SKM-1 treated with dmso at 0.1 percent for 144 hours (cell line): ENCODE results near the gene BICC1.
"Not testable (repeated sequence)": the region's sequence is repeated elsewhere in the genome, so short reads cannot be mapped to it uniquely, and the experiment has no call there.

Experiments used
- DNase-seq: peaks from one replicate; lab custom pipeline; 2025; ENCODE audit not compliant: unreplicated experiment; lab: John Stamatoyannopoulos, UW

Gene BICC1

GRCh38 chr10:58590152-58590840 is 77.6 kb downstream of the BICC1 start:
- no peak for DNase-seq

GRCh38 chr10:58590924-58591323 is 78.3 kb downstream of the BICC1 start:
- DNase-seq, result no peak

- peak; percentile 58 for DNase-seq
These were observed 80.3 kb downstream of the BICC1 start for GRCh38 chr10:58593008-58593407.

GRCh38 chr10:58597211-58597610 is 84.5 kb downstream of the BICC1 start:
- DNase-seq, result not testable (repeated sequence)

DNA sequence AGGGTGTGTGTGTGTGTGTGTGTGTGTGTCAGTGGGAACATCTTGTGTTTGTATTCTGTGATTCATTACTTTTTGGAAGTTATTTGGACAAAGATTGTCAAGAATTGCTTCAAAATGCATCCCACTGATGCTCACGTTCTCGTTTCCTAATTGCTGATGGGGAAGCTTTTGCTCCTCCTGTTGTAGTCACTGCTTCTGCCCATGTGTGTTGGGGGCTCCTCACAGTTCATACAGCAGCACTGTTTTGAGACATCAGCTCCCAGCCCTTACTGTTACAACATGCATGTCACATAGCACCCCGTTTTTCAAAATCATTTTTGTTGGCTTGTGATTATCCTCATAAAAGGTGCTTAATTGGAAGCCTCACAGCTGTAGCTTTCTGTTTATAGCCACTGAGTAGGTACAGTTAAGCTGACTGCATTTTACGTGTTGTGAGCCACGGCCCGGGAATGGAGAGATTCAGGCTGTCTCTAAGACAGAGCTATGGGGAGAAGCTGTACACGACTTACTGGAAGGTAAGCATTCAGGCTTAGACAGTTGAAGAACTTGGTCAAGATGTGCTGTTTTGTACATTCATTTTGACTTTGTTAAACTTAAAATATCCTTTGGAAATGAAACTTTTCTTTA is 87.4 kb downstream of the BICC1 start:
- no peak for DNase-seq

DNA sequence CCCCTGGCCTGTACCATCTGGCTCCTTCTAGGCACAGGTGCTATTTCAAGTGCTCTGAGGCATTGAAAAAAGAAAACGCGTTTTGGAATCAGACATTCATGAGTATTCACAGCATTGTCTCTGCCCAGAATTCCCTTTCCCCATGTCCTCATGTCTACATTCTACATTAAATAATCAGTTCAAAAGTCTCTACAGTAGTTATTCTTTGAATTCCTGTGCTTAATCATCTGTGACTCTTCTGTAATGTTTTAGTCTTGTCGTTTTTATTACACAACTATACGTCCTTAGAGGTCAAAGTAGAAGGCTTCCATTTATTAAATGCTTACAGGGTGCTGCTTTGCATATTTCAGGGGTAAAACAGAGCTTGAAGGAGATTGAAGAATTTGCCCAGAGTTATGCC is 95.7 kb downstream of the BICC1 start:
- DNase-seq, result no peak

- DNase-seq, result no peak
These were observed 96.3 kb downstream of the BICC1 start for GRCh38 chr10:58608826-58609531.

DNA sequence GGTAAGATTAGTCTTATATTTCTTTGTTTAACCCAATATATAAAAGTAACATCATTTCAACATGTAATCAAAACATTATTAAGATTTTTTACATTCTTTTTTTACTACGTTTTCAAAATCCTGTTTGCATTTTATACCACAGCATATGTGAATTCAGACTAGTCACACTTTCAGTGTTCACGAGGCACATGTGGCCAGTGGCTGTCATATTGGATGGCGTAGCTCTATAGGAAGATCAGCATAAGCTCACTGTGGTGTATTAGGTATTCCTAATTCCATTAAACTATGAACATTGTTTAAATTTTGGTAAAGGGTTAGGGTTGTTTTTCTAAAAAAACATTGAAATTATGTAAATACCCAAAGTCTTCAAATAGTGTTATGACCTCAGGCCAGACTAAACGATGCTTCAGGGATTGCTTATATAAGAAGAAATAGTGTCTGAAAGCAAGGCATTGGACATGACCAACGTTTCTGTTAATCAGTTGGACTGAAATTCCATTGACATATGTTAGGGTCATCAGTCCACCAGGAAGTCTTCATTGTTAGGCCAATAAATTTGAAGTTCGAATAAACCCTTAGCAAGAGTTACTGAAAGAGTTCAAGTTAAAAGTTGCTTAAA is 97.0 kb downstream of the BICC1 start:
- no peak for DNase-seq

DNA sequence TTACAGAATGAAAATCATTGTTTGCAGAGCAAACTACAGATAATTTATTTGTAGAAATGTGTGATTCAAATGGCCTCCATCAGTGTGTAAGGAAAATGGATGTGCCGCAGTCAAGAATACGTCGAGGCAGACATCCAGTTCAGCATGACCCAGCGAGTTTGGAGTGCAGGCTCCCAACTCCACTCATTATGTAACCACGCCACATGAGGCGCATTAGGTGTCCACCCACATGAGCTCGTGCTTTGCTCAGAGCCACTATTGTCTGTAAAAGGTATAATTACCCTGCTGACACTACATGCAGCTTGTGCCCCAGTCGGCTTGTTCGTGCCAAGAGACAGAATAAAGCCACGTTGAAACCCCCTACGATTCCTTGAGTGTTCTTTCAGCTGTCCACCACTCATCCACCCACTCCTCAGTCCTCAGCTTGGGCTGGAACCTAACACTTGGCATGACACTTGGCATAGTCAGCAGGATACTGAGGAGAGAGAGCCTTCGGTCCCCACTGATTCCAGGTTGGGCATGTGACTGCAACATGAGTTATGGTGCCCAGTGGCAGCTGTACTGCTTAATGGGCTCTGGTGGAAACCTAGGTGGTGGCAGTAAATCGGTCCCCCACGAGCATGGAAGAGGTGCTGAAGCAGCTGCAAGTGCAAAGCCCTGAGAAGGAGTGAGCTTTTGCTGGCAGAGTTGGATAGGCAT is 102.7 kb downstream of the BICC1 start:
- DNase-seq, result no peak

DNA sequence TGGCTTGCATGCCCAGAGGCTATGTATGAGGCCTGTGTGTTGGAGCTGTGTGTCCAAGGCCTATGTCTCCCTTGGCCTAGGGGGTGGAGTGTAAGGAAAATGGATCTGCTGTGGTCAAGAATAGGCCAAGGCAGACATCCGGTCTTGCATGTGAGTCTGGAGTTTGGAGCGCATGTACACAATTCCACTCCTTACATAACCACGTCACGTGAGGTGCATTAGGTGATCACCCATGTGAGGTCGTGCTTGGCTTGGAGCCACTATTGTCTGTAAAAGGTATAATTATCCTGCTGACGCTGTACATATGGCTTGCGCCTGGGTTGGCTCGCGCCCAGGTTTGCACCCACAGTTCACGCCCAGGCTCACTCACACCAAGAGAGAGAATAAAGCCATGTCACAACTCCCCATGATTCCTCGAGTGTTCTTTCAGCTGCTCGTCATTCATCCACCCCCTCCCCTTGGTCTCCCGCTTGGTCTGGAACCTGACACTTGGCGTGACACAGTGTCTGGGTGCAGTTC is 105.5 kb downstream of the BICC1 start:
- no peak for DNase-seq

DNA sequence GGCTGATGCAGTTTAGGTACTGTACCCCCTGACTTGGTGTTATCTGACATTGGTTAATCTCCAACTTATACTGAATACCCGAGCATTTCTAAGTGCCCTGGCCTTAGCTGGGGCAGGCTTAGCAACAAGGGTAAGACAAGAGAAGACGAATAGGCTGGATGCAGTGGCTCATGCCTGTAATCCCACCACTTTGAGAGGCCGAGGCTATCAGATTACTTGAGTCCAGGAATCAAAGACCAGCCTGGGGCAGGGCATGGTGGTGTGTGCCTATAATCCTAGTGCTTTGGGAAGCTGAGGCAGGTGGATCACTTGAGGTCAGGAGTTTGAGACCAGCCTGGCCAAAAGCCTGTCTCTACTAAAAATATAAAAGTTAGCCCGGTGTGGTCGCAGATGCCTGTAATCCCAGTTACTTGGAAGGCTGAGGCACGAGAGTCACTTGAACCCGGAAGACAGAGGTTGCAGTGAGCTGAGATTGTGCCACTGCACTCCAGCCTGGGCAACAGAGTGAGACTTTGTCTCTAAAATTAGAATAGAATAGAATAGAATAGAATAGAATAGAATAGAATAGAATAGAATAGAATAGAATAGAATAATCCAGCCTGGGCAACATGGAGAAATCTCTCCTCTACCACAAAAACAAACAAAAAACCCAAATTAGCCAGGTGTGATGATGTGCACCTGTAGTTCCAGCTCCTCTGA is 108.9 kb downstream of the BICC1 start:
- DNase-seq, result no peak

DNA sequence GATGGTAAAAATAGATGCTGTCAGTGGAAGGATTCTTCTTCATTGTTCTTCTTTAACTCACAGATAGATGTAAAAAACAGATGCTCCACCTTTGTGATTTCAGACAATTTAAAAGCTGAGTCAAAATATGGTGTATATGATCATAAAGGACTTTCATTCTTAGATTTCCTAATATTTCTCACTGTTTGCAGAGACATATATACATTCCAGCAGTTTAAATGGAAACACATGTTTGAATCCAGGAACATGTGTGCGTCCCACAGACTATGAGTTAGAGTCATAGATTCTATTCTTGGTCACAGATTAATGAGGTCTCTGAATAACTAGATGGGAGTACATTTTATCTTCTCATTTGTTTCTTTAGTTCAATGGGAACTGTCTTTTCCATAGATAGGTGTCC is 109.6 kb downstream of the BICC1 start:
- DNase-seq, result no peak

- DNase-seq, result no peak
These were observed 112.4 kb downstream of the BICC1 start for GRCh38 chr10:58625070-58625469.

DNA sequence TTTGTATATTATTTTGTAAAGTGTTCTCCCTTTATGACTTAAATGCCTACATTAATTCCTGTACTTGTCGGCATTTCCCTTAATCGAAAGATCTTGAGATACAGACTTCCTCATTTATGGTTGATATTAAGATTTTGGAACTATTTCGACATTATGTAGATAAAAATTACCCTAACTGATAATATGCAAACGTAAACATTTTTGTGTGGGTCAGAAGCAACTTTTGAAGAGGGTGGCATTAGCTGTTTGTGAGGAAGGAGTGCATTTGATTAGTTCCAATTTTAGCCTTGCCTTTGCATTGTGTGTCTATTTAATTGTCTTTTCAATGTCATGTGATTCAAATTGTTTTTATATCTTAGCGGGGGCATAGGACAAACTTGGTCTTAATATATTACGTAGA is 114.7 kb downstream of the BICC1 start:
- no peak for DNase-seq

DNA sequence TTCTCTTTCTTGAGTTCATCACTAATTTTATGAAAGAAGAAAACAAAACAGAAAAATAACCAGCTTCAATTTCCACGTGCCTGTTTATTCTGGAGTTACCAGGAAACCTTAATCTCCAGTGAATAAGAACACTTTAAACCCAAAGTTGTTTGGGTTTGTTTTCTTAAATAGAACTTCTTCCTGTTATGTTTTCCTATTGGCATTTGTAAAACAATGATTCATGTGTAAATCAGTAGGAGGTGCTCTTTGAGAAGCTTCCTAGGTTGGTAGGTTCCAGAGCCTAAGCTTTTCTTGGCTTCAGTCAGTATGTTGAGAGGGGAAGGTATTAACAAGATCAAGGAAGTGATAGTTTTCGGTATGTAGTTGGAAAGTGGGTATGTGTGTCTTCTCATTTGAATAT is 119.0 kb downstream of the BICC1 start:
- DNase-seq, result no peak

- no peak for DNase-seq
These were observed 119.5 kb downstream of the BICC1 start for GRCh38 chr10:58632216-58632615.

DNA sequence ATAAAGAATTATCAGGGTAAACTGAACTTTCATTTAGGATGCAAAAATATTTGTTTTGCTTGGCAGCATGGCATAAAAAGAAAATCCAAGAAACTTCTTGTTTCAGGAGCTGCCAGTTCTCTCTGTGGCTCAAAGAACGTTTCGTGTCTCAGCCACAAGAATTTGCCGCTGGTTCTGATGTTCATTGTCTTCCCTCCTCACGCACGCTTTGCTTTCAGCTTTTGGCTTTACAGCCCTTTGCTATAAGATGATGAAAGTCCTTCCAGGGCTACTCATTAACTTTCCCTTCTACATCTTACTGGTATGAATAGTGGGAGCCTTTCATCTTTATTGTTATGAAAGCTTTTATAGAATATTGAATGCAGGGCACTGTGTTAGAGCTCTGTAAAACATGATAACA is 124.7 kb downstream of the BICC1 start:
- DNase-seq, result no peak

DNA sequence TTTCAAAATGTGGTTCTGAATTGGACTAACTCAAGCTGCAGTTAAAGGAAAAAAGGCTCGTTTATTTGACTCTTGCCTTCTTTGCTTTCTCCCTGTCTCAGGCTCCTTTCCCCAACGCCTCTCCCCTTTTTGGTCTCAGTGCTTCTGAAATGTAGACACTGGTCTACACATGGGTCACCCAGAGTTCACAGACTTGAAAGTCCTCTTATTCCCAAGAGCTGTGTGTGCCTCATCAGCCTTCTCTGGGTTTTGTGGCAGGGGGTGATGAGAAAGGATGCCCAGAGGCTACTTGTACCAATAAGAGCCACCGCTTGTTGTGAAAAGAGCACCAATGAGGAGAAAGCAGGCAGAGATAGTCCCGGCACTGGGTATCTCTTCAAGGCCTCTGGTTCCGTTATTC is 125.7 kb downstream of the BICC1 start:
- no peak for DNase-seq

DNA sequence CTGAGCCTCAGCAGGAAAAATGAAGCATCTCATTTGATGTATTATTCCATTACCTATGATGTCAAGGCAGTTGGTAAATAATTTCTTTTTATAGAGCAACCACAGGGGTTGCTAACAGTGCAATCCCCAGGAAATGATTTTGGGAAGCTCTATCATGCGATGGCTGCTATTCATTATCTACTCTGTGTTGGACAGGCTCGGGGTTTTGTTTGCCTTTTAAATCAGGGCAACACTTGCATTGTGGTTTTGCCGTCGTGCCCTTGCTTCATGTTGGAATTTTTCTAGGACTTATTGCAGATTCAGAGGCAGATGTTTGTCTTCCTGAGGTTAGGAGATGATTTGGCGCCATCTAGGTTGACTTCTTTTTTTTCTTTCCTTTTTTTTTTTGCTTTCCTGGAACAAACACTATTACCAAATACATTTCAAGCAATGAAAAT is 128.4 kb downstream of the BICC1 start:
- no peak for DNase-seq

DNA sequence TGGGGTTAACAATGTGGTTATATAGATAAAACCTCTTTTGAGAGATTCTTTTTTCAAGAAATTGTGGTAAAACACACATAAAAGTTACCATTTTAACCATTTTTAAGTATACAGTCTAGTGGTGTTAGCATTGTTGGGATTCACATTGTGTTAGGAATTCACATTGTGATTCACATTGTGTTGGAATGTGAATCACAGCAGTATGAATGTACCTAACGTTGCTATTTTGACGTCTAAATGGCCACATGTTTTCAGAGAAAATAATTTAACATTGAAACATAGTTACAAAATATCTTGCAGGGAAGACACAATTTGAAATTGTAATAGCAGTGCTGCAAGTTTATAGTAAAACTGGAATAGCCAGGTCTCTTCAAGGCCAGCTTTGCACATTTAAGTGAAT is 129.0 kb downstream of the BICC1 start:
- DNase-seq, result no peak
